GM19452 (cell line): Measurements from ENCODE around the gene PPARA.
A peak's percentile ranks its signal among the peaks of the same experiment; 100 is the strongest.

ENCODE experiments used
- ATAC-seq: cut with Tn5 transposase; IDR thresholded peaks from one replicate; pipeline ENCODE4 v1.9.1; 2021; ENCODE audit not compliant: unreplicated experiment

Gene PPARA

GRCh38 chr22:46142548-46143490 is 7.5 kb upstream of the PPARA start:
- no peak for ATAC-seq

GRCh38 chr22:46143491-46144147 is 6.7 kb upstream of the PPARA start:
- no peak for ATAC-seq

GRCh38 chr22:46145361-46145851 is 4.9 kb upstream of the PPARA start:
- ATAC-seq = no peak

GRCh38 chr22:46145896-46146295 is 4.4 kb upstream of the PPARA start:
- no peak for ATAC-seq

GRCh38 chr22:46146329-46146728 is 4.0 kb upstream of the PPARA start:
- ATAC-seq = no peak

GRCh38 chr22:46147061-46147460 is 3.3 kb upstream of the PPARA start:
- no peak for ATAC-seq

- ATAC-seq = no peak
Measured at GRCh38 chr22:46147471-46148267, 2.7 kb upstream of the PPARA start.

- no peak for ATAC-seq
Measured at GRCh38 chr22:46148336-46148735, 2.0 kb upstream of the PPARA start.

- no peak for ATAC-seq
Measured at GRCh38 chr22:46148816-46149511, 1.4 kb upstream of the PPARA start.

GRCh38 chr22:46149512-46150033 is 753 bp upstream of the PPARA start:
- ATAC-seq = no peak

- ATAC-seq = peak; percentile 37
Measured at GRCh38 chr22:46150655-46151477, 540 bp downstream of the PPARA start.

- ATAC-seq = no peak
Measured at GRCh38 chr22:46153930-46154329, 3.6 kb downstream of the PPARA start.

- no peak for ATAC-seq
Measured at GRCh38 chr22:46156031-46156430, 5.7 kb downstream of the PPARA start.

GRCh38 chr22:46158283-46158682 is 8.0 kb downstream of the PPARA start:
- no peak for ATAC-seq

- ATAC-seq = no peak
Measured at GRCh38 chr22:46159212-46159611, 8.9 kb downstream of the PPARA start.

- no peak for ATAC-seq
Measured at GRCh38 chr22:46159777-46160176, 9.5 kb downstream of the PPARA start.

- no peak for ATAC-seq
Measured at GRCh38 chr22:46162285-46162684, 12.0 kb downstream of the PPARA start.

- no peak for ATAC-seq
Measured at GRCh38 chr22:46162771-46163556, 12.6 kb downstream of the PPARA start.

- ATAC-seq = no peak
Measured at GRCh38 chr22:46163557-46163888, 13.2 kb downstream of the PPARA start.
